HG02678 (cell line): ENCODE measurements around the gene NDUFB4.
"Not testable (repeated sequence)": the region's sequence is repeated elsewhere in the genome, so short reads cannot be mapped to it uniquely, and the experiment has no call there.

Source experiments
- ATAC-seq: cut with Tn5 transposase; IDR thresholded peaks from one replicate; pipeline ENCODE4 v1.9.1; 2021; ENCODE audit warnings: mild to moderate bottlenecking, moderate library complexity; ENCODE audit not compliant: unreplicated experiment

The NDUFB4 gene

GRCh38 chr3:120636795-120637401 is 40.8 kb downstream of the NDUFB4 start:
- no peak for ATAC-seq

GRCh38 chr3:120637851-120638559 is 41.9 kb downstream of the NDUFB4 start:
- no peak for ATAC-seq

- not testable (repeated sequence) for ATAC-seq
Measured at GRCh38 chr3:120638820-120639219, 42.7 kb downstream of the NDUFB4 start.

- no peak for ATAC-seq
Measured at GRCh38 chr3:120640231-120640630, 44.1 kb downstream of the NDUFB4 start.

- ATAC-seq = no peak
Measured at GRCh38 chr3:120641696-120642246, 45.6 kb downstream of the NDUFB4 start.

- no peak for ATAC-seq
Measured at GRCh38 chr3:120642368-120642948, 46.3 kb downstream of the NDUFB4 start.

- ATAC-seq = no peak
Measured at GRCh38 chr3:120645083-120645845, 49.1 kb downstream of the NDUFB4 start.

- no peak for ATAC-seq
Measured at GRCh38 chr3:120646771-120647432, 50.8 kb downstream of the NDUFB4 start.

- ATAC-seq = no peak
Measured at GRCh38 chr3:120648290-120648689, 52.2 kb downstream of the NDUFB4 start.

GRCh38 chr3:120649830-120650233 is 53.7 kb downstream of the NDUFB4 start:
- ATAC-seq = no peak

- ATAC-seq = no peak
Measured at GRCh38 chr3:120650311-120650710, 54.2 kb downstream of the NDUFB4 start.
